Ishikawa (cell line): ENCODE measurements around the gene FBXO47.

Experiments used
- RAD21 ChIP-seq: IDR thresholded peaks from 2 replicates; pipeline ENCODE4 v1.6.1; 2012; ENCODE audit warnings: low read depth
- TCF12 ChIP-seq: IDR thresholded peaks from 2 replicates; pipeline ENCODE4 v1.6.1; 2012; ENCODE audit warnings: low read depth
- TEAD4 ChIP-seq: IDR thresholded peaks from 2 replicates; pipeline ENCODE4 v1.6.1; 2012

- TF ChIP-seq TCF12 (no peak), RAD21 (no peak), TEAD4 (no peak)
Measured at GRCh38 chr17:38970128-38970527, 2.9 kb upstream of the FBXO47 start.
